ENCODE measurements around the gene ZNF345. TPM values are rescaled to one million over a fixed set of nuclear protein-coding genes. Genes with fewer than 3 reads are reported as not detected.

Gene ZNF345
- total RNA-seq (10 to 100 TPM; 12.1 to 14.2 TPM), polyA plus RNA-seq (ENCODE audit: insufficient read length in 2 of 2) (10 to 100 TPM; 10.4 to 11.8 TPM)
- long read RNA-seq, donor 1, partial matches to known transcripts: 5 of 6 reads
- long read RNA-seq, donor 1, other reads (novel, unspliced or antisense): 0 of 6 reads
- long read RNA-seq, donor 2: 0 reads
- long read RNA-seq, donor 3, partial matches to known transcripts: 0 of 3 reads
- long read RNA-seq, donor 3, other reads (novel, unspliced or antisense): 0 of 3 reads
- long read RNA-seq, donor 4, partial matches to known transcripts: 0 of 5 reads
- long read RNA-seq, donor 4, other reads (novel, unspliced or antisense): 0 of 5 reads

DNA sequence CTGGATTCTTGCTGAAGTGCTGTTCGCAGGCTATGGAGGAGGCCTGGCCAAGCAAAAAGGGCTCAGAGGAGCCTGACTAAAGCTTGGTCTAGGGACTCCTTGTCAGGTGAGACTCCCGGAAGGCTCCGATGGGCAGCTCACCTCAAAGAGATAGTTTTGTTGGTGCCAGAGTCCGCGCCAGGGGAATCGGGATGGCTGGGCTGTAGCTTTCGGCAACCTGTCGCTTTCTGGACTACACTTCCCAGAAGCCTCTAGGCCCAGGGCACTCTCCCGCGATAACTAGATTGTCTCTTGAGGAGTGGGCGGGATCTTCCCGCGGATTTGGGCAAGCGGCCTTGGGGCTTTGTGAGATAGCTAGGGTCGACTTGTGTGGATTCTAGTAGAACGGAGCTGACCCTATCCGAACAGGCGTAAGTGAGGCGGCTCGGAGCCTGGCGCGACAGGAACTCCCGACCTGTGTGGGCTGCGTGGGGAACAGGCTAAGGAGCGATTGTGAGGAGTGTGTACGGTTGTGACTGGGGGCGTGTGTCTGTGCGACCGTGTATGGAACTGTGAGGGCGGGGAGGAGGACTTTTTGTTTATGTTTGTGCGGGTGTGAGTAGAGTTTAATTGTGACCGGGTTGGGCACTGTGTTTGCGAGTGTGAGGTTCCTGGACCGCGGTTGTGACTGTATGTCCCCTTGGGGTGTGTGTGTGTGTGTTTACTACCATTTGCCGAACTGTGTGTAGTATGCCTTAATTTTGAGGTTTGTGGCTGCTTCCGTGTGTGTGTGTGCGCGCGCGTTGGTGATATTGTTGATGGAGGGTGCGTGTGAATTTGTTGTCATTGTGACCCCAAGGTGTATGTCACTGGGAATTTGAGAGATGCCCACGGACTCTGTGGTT lies at the start of gene ZNF345:
Gene ZNF345, plus strand, starts transcription at position 318 of the 884 bp plus-strand sequence. CDS start 25,955 bp downstream, outside the sequence.
- Histone ChIP-seq H3K9me3 (ENCODE audit: control insufficient read depth, insufficient read depth, low read length) (no peaks in the 10 kb centered on the region), H3K27ac (ENCODE audit: low read depth, low read length) (peak within 1 kb of the TSS; percentile 83), H3K4me1 (ENCODE audit: control insufficient read depth, insufficient read depth, low read length) (peaks cover 6% of the 10 kb centered on the region), H3K27me3 (ENCODE audit: control insufficient read depth, insufficient read depth, low read length) (no peaks in the 10 kb centered on the region), H3K36me3 (ENCODE audit: control insufficient read depth, insufficient read depth, low read length) (peaks cover 8% of the 10 kb centered on the region), H3K4me3 (ENCODE audit: low read depth, low read length) (peak within 1 kb of the TSS; percentile 69)
- DNase-seq (ENCODE audit: low read depth in 4 of 6, low spot score in 6 of 6): peak; percentile 89 to 99 (median 94)
- WGBS (ENCODE audit: insufficient coverage): 0% methylated on average over 43 of the region's 43 CpGs

DNA sequence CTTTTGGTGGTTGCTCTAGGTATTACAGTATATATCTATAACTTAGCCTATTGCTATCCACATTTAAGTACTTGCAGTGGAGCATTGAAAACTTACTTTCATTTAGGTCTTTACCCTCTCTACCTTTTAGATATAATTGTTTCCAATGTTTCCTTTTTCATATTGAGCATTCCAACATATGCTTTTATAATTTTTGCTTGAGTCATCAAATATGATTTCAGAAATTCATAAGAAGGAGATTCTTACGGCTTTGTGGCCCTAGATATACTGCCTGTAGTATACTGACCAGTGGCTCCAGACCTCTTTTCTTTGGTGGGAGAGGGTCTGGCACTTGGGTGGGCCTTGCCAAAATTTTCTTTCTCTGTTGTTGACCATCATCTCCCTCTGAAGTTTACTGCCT lies 45.3 kb upstream of the ZNF345 start:
- Histone ChIP-seq H3K4me3 (ENCODE audit: low read depth, low read length) (no peak overlapping the region), H3K4me1 (ENCODE audit: control insufficient read depth, insufficient read depth, low read length) (no peaks in the 10 kb centered on the region), H3K9me3 (ENCODE audit: control insufficient read depth, insufficient read depth, low read length) (no peaks in the 10 kb centered on the region), H3K36me3 (ENCODE audit: control insufficient read depth, insufficient read depth, low read length) (peaks cover 14% of the 10 kb centered on the region), H3K27me3 (ENCODE audit: control insufficient read depth, insufficient read depth, low read length) (no peaks in the 10 kb centered on the region), H3K27ac (ENCODE audit: low read depth, low read length) (no peak overlapping the region)
- 100% methylated on average over 1 of the region's 1 CpG for WGBS (ENCODE audit: insufficient coverage)
- DNase-seq (ENCODE audit: low read depth in 4 of 6, low spot score in 6 of 6): no peak

DNA sequence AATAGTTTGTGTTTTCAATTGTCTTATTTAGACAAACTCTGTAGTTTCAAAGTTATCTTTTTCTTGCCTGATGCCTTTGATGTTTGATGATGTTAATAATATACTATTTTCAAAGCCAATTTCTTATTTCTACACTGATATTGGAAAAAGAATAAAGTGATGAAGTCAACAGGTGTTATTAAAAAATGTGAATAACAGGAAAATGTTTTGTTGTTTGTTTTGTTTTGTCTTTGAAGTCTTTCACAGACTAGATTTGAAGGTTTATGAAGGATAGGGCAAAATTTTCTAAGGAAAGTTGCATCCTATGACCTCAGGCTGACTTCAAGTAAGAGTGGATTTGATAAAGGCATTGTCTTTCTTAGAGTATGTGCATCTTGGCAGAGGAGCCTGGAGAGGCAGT lies 43.6 kb upstream of the ZNF345 start:
- no peak overlapping the region for H3K4me3 ChIP-seq (ENCODE audit: low read depth, low read length)
- peaks cover 12% of the 10 kb centered on the region for H3K36me3 ChIP-seq (ENCODE audit: control insufficient read depth, insufficient read depth, low read length)
- DNase-seq (ENCODE audit: low read depth in 4 of 6, low spot score in 6 of 6): no peak
- H3K9me3 ChIP-seq (ENCODE audit: control insufficient read depth, insufficient read depth, low read length): peaks cover 3% of the 10 kb centered on the region
- no peak overlapping the region for H3K27ac ChIP-seq (ENCODE audit: low read depth, low read length)
- no peaks in the 10 kb centered on the region for H3K27me3 ChIP-seq (ENCODE audit: control insufficient read depth, insufficient read depth, low read length)
- no peaks in the 10 kb centered on the region for H3K4me1 ChIP-seq (ENCODE audit: control insufficient read depth, insufficient read depth, low read length)

DNA sequence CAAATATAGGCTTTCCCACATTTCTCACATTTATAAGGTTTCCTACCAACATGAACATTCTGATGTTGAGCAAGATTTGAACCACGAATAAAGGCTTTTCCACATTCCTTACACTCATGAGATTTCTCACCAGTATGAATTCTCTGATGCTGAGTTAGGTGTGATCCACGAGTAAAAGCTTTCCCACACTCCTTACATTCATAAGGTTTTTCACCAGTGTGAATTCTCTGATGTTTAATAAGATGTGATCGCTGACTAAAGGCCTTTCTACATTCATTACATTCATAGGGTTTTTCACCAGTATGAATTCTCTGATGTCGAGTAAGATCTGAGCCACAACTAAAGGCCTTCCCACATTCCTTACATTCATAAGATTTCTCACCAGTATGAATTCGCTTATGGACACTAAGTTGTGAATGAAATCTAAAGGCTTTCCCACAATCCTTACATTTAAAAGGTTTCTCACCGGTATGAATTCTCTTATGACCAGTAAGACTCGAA lies 31.5 kb upstream of the ZNF345 start:
- WGBS (ENCODE audit: insufficient coverage): no CpG with 5 or more reads among the region's 7 CpGs

DNA sequence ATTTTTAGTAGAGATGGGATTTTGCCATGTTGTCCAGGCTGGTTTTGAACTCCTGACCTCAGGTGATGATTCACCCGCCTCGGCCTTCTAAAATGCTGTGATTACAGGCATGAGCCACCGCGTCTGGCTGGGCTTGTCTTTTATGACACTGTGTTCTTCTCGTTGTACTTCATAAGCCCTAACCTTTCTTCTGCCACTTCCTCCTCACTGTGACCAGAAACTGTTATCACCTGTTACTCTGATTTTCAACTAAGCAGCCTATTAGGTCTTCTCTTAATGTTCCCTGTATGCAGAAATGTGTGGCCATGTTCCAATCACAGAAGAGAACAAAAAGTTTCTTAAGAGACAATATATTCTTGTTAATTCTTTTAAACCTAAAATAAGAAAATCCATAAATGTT lies 28.9 kb upstream of the ZNF345 start:
- H3K27ac ChIP-seq (ENCODE audit: low read depth, low read length): no peak overlapping the region
- WGBS (ENCODE audit: insufficient coverage): 92% methylated on average over 5 of the region's 5 CpGs
- H3K4me1 ChIP-seq (ENCODE audit: control insufficient read depth, insufficient read depth, low read length): no peaks in the 10 kb centered on the region
- no peak overlapping the region for H3K4me3 ChIP-seq (ENCODE audit: low read depth, low read length)
- H3K36me3 ChIP-seq (ENCODE audit: control insufficient read depth, insufficient read depth, low read length): peaks cover 43% of the 10 kb centered on the region
- H3K27me3 ChIP-seq (ENCODE audit: control insufficient read depth, insufficient read depth, low read length): no peaks in the 10 kb centered on the region
- no peak for DNase-seq (ENCODE audit: low read depth in 4 of 6, low spot score in 6 of 6)
- H3K9me3 ChIP-seq (ENCODE audit: control insufficient read depth, insufficient read depth, low read length): peaks cover 31% of the 10 kb centered on the region

More for the DNA sequence above, 31.5 kb upstream of the ZNF345 start:
- Histone ChIP-seq H3K9me3 (ENCODE audit: control insufficient read depth, insufficient read depth, low read length) (peaks cover 43% of the 10 kb centered on the region), H3K36me3 (ENCODE audit: control insufficient read depth, insufficient read depth, low read length) (peaks cover 43% of the 10 kb centered on the region), H3K27me3 (ENCODE audit: control insufficient read depth, insufficient read depth, low read length) (no peaks in the 10 kb centered on the region), H3K4me1 (ENCODE audit: control insufficient read depth, insufficient read depth, low read length) (no peaks in the 10 kb centered on the region), H3K27ac (ENCODE audit: low read depth, low read length) (no peak overlapping the region), H3K4me3 (ENCODE audit: low read depth, low read length) (no peak overlapping the region)
- DNase-seq (ENCODE audit: low read depth in 4 of 6, low spot score in 6 of 6): no peak

DNA sequence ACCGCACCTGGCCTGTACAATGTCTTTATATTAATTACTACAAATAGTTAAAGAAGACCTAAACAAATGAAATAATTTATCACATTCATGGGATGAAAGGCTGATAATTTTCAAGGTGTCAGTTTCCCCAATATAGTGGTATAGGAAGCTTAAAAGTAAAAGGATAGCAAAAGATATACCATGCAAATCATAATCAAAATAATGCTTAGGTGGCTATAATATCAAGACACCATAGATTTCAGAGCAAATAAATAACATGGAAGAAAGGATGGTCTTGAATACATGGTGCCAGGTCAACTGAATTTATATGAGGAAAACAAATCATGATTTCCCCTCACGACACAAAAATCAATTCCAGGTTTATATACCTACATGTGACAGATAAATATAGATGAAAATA lies 17.2 kb upstream of the ZNF345 start:
- no CpG with 5 or more reads among the region's 2 CpGs for WGBS (ENCODE audit: insufficient coverage)
- H3K4me1 ChIP-seq (ENCODE audit: control insufficient read depth, insufficient read depth, low read length): no peaks in the 10 kb centered on the region
- H3K9me3 ChIP-seq (ENCODE audit: control insufficient read depth, insufficient read depth, low read length): peaks cover 34% of the 10 kb centered on the region
- no peak overlapping the region for H3K4me3 ChIP-seq (ENCODE audit: low read depth, low read length)
- no peaks in the 10 kb centered on the region for H3K27me3 ChIP-seq (ENCODE audit: control insufficient read depth, insufficient read depth, low read length)
- no peak for DNase-seq (ENCODE audit: low read depth in 4 of 6, low spot score in 6 of 6)
- peaks cover 8% of the 10 kb centered on the region for H3K36me3 ChIP-seq (ENCODE audit: control insufficient read depth, insufficient read depth, low read length)
- H3K27ac ChIP-seq (ENCODE audit: low read depth, low read length): no peak overlapping the region

DNA sequence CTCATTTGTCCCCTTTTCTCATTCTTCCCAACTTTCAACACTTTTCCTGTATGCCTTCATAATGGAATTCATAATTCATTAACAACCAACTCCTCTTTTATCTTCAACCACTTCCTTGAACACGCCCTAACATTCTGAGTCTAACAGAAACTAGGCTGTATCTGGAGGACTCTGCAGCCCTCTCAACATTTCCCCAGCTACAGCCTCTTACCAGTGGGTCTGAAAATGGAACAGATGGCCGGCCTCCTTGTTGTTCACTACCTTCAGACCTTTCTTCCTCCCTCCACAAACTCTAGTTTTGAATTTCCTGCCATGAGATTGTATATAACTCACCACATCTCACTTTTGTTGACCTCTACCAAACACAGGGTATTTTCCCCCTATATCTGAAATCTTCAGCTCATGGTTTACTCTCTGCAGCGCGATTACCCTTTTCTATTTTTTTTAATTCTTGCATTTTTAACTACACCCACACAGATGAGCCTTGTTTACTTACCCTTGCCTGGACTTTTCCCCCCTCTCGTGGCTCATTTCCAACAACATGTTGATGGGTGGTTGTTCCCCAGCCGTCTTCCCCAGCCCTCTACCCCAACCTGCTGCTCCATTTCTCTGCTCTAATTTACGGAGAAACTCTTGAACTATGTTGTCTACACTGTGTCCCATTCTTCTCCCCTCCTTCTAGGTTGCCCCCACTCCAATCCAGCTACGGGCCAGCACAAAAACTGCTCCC lies 13.3 kb upstream of the ZNF345 start:
- Histone ChIP-seq H3K9me3 (ENCODE audit: control insufficient read depth, insufficient read depth, low read length) (peaks cover 14% of the 10 kb centered on the region), H3K27me3 (ENCODE audit: control insufficient read depth, insufficient read depth, low read length) (no peaks in the 10 kb centered on the region), H3K36me3 (ENCODE audit: control insufficient read depth, insufficient read depth, low read length) (peaks cover 4% of the 10 kb centered on the region), H3K27ac (ENCODE audit: low read depth, low read length) (peak overlapping the region; percentile 94), H3K4me3 (ENCODE audit: low read depth, low read length) (peak overlapping the region; percentile 92), H3K4me1 (ENCODE audit: control insufficient read depth, insufficient read depth, low read length) (peaks cover 4% of the 10 kb centered on the region)
- WGBS (ENCODE audit: insufficient coverage): 37% methylated on average over 4 of the region's 8 CpGs
- DNase-seq (ENCODE audit: low read depth in 4 of 6, low spot score in 6 of 6): peak in 1 of 6 donors; percentile 1

DNA sequence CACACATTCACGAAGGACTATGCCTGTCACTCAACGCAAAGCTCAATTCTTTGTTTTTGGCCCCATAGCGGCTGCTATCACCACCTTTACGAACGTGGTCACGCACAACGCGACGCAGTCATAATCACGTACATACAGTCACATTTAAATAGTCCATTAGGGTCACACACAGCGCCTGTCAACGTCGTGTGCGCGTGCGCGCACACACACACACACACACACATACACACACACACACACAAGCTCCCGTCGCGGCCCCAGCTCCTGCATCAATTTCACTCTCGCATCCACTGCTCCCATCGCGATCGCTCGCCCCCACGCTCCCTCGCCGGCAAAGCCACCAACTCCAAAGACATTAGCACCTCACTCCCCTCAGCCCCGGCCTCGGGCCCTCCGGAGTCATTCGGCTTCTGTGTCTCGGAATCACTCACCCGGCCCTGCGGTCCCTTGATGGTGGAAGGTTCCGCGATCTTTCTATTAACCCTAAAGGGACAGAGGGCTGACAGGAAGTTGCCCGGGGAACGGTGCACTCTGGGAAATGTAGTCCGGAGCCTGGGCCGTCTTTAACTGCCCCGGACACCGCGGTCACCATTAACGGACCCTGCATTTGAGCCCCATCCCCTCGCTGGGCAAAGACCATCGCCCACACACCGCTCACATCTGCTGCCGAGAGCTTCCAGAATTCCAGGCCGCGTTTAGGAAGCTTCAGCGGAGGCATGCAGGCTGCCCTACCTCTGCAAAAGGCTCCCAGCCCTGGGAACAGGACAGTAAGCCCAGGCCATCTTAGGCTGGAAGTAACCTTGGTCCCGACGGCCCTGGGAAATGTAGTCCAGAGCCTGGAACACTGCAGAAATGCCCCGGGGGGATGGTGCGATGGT lies 12.5 kb upstream of the ZNF345 start, which contains the start of gene ZNF790:
Gene ZNF790, minus strand, starts transcription at position 482 of the 878 bp plus-strand sequence. CDS start 12,768 bp downstream, outside the sequence.
- Histone ChIP-seq H3K4me1 (ENCODE audit: control insufficient read depth, insufficient read depth, low read length) (peaks cover 4% of the 10 kb centered on the region), H3K27ac (ENCODE audit: low read depth, low read length) (peak within 1 kb of the TSS; percentile 94), H3K27me3 (ENCODE audit: control insufficient read depth, insufficient read depth, low read length) (no peaks in the 10 kb centered on the region), H3K9me3 (ENCODE audit: control insufficient read depth, insufficient read depth, low read length) (peaks cover 11% of the 10 kb centered on the region), H3K36me3 (ENCODE audit: control insufficient read depth, insufficient read depth, low read length) (peaks cover 4% of the 10 kb centered on the region), H3K4me3 (ENCODE audit: low read depth, low read length) (peak within 1 kb of the TSS; percentile 92)
- under 1% methylated on average over 56 of the region's 56 CpGs for WGBS (ENCODE audit: insufficient coverage)
- peak; percentile 86 to 98 (median 94) for DNase-seq (ENCODE audit: low read depth in 4 of 6, low spot score in 6 of 6)

Data from spinal cord (tissue), 10 donors.